HEK293T (cell line): ENCODE measurements around the gene PGGHG.
"Not testable (repeated sequence)": the region's sequence is repeated elsewhere in the genome, so short reads cannot be mapped to it uniquely, and the experiment has no call there.

Source experiments
- CTCF ChIA-PET: fragments of 350-600 bp; formaldehyde crosslinking; extraction: SDS; loops from one replicate; lab custom pipeline; 2021; ENCODE audit warnings: antibody characterized with exemption, inconsistent platforms; lab: Yijun Ruan, JAX
- POLR2A ChIA-PET: fragments of 350-600 bp; formaldehyde crosslinking; extraction: SDS; loops from one replicate; lab custom pipeline; 2020; ENCODE audit warnings: antibody characterized with exemption, inconsistent platforms; lab: Yijun Ruan, JAX
- DNase-seq: peaks from one replicate; pipeline ENCODE4 v3.0.0; 2012; ENCODE audit warnings: mixed read lengths; ENCODE audit errors: extremely low spot score
- ARNT ChIP-seq: fragments of 450-650 bp; IDR thresholded peaks from 2 replicates; pipeline ENCODE4 v1.6.1; 2017; ENCODE audit warnings: mild to moderate bottlenecking
- BHLHE40 ChIP-seq: fragments of 450-650 bp; IDR thresholded peaks from 2 replicates; pipeline ENCODE4 v1.6.1; 2016; ENCODE audit warnings: mild to moderate bottlenecking, moderate library complexity, borderline replicate concordance
- CTBP1 ChIP-seq: fragments of 450-650 bp; IDR thresholded peaks from 2 replicates; pipeline ENCODE4 v1.6.1; 2016; ENCODE audit warnings: borderline replicate concordance
- ELF4 ChIP-seq: fragments of 450-650 bp; IDR thresholded peaks from 2 replicates; pipeline ENCODE4 v1.6.1; 2017; ENCODE audit warnings: antibody characterized with exemption
- FOXA1 ChIP-seq: fragments of 450-650 bp; IDR thresholded peaks from 2 replicates; pipeline ENCODE4 v1.6.1; 2016; ENCODE audit warnings: mild to moderate bottlenecking
- FOXK2 ChIP-seq: fragments of 450-650 bp; IDR thresholded peaks from 2 replicates; pipeline ENCODE4 v1.6.1; 2016; ENCODE audit warnings: mild to moderate bottlenecking
- FOXM1 ChIP-seq: fragments of 450-650 bp; IDR thresholded peaks from 2 replicates; pipeline ENCODE4 v1.6.1; 2017; ENCODE audit warnings: mild to moderate bottlenecking, borderline replicate concordance
- HDGF ChIP-seq: fragments of 450-650 bp; IDR thresholded peaks from 2 replicates; pipeline ENCODE4 v1.6.1; 2017; ENCODE audit warnings: antibody characterized with exemption, borderline replicate concordance
- L3MBTL2 ChIP-seq: fragments of 450-650 bp; conservative IDR thresholded peaks from 2 replicates; pipeline ENCODE4 v1.6.1; 2016; ENCODE audit warnings: mild to moderate bottlenecking
- LEF1 ChIP-seq: fragments of 450-650 bp; IDR thresholded peaks from 2 replicates; pipeline ENCODE4 v1.6.1; 2017; ENCODE audit warnings: mild to moderate bottlenecking, borderline replicate concordance
- NFRKB ChIP-seq: fragments of 450-650 bp; IDR thresholded peaks from 2 replicates; pipeline ENCODE4 v1.6.1; 2016; ENCODE audit warnings: mild to moderate bottlenecking, moderate library complexity
- SP1 ChIP-seq: fragments of 450-650 bp; IDR thresholded peaks from 2 replicates; pipeline ENCODE4 v1.6.1; 2017
- SUZ12 ChIP-seq: fragments of 450-650 bp; IDR thresholded peaks from 2 replicates; pipeline ENCODE4 v1.6.1; 2016; ENCODE audit warnings: mild to moderate bottlenecking
- TARDBP ChIP-seq: fragments of 450-650 bp; IDR thresholded peaks from 2 replicates; pipeline ENCODE4 v1.6.1; 2016
- ZNF384 ChIP-seq: fragments of 450-650 bp; IDR thresholded peaks from 2 replicates; pipeline ENCODE4 v1.6.1; 2016
- TF ChIP-seq, protein P1 (sequence below): fragments of 450-650 bp; IDR thresholded peaks from 2 replicates; pipeline ENCODE4 v1.6.1; 2016

PGGHG gene

DNA sequence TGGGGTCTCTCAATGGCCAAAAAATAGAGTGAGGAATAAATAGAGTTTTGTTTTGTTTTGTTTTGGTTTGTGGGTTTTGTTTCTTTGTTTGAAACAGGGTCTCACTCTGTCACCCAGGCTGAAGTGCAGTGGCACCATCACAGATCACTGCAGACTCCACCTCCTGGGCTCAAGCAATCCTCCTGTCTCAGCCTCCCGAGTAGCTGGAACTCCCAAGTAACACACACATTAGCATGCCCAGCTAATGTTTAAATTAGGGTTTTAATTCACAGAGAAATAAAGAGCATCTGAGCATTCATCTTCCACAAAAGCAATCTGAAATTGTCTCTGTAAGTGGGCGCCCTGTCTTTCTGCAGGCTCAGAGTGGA, 40.9 kb downstream of the PGGHG start:
- TF ChIP-seq ELF4 (no peak), FOXK2 (no peak), SUZ12 (no peak), LEF1 (no peak)
- no peak for DNase-seq
- ChIA-PET CTCF (interaction anchor here (1.6 kb wide), 1 partner anchor 19 kb away, joined by 3 read pairs; no protein-coding TSS in a partner anchor), POLR2A (interaction anchor here (1.2 to 1.6 kb wide), 4 partner anchors 10 to 206 kb away, joined by 3 to 5 read pairs (median 4); partner anchors contain the start of gene HRAS)

DNA sequence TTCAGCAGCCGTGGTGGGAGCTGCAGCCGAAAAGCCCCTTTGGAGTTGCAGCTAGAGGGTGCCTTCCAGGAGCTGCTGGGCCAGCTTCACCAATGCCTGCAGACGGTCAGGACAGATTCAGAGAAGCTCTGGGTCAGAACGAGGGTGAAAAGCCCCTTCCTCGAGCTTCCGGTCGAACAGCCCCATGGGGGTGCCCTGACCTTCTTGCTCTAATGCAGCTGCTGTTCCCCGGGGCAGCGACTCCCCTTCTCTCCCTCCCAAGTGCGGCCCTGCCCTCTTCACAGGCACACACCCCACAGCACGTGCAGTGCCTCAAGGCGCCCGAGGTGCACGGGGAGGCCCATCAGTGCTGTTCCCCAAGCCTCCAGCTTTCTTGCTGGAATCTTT, 41.4 kb downstream of the PGGHG start:
- CTCF ChIA-PET, result interaction anchor here (1.6 kb wide), 1 partner anchor 19 kb away, joined by 3 read pairs; no protein-coding TSS in a partner anchor
- no peak for TF ChIP-seq L3MBTL2
- no peak for TF ChIP-seq HDGF
- no peak for TF ChIP-seq ZNF384
- no peak for TF ChIP-seq FOXK2
- no peak for TF ChIP-seq TARDBP
- no peak for TF ChIP-seq NFRKB
- no peak for TF ChIP-seq FOXM1
- TF ChIP-seq SP1, result no peak
- TF ChIP-seq FOXA1, result no peak
- TF ChIP-seq LEF1, result no peak
- TF ChIP-seq ARNT, result no peak
- TF ChIP-seq ELF4, result no peak
- no peak for TF ChIP-seq SUZ12
- no peak for TF ChIP-seq BHLHE40
- TF ChIP-seq CTBP1, result no peak
- TF ChIP-seq, protein P1, sequence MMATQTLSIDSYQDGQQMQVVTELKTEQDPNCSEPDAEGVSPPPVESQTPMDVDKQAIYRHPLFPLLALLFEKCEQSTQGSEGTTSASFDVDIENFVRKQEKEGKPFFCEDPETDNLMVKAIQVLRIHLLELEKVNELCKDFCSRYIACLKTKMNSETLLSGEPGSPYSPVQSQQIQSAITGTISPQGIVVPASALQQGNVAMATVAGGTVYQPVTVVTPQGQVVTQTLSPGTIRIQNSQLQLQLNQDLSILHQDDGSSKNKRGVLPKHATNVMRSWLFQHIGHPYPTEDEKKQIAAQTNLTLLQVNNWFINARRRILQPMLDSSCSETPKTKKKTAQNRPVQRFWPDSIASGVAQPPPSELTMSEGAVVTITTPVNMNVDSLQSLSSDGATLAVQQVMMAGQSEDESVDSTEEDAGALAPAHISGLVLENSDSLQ, result no peak
- no peak for DNase-seq
- POLR2A ChIA-PET, result interaction anchor here (1.2 to 1.6 kb wide), 4 partner anchors 9 to 205 kb away, joined by 3 to 5 read pairs (median 4); partner anchors contain the start of gene HRAS

DNA sequence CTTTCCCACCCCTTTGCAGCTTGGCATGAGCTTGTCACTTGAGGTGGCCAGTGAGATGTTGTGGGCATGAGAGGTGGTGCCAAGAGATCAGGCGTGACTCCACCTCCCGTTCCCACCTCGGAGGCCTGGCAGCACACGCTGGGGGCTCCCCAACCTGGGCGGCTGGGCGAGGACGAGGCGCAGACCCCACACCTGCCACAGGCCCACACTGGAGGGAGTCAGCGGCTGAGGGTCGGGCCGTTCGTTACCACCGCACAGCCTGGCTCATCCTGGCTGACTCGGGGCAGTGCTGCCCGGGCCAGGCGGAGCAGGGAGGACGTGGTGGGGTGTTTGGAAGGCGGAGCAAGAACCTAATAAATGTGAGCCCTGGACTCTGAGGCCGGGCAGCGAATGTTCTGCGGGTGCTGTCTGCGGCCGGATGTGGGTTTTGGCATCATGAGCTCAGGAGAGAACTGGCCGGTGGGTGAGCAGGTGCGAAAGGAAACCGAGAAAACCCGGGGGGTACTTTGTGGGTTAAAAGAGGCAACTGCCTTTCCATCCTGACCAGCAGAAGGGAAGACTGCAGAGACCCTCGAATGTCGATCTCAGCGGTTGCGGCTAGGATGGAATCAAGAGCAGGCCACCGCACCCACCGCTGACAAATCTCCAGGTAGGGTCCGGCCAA, 41.9 kb downstream of the PGGHG start:
- CTCF ChIA-PET, result no interaction called here
- DNase-seq, result no peak
- POLR2A ChIA-PET, result interaction anchor here (1.4 kb wide), 1 partner anchor 9 kb away, joined by 3 read pairs; no protein-coding TSS in a partner anchor
- TF ChIP-seq, protein P1, result no peak
- TF ChIP-seq CTBP1, result no peak
- TF ChIP-seq TARDBP, result no peak
- TF ChIP-seq L3MBTL2, result no peak
- no peak for TF ChIP-seq HDGF
- no peak for TF ChIP-seq FOXM1
- TF ChIP-seq ELF4, result no peak
- TF ChIP-seq ARNT, result no peak
- TF ChIP-seq NFRKB, result no peak

DNA sequence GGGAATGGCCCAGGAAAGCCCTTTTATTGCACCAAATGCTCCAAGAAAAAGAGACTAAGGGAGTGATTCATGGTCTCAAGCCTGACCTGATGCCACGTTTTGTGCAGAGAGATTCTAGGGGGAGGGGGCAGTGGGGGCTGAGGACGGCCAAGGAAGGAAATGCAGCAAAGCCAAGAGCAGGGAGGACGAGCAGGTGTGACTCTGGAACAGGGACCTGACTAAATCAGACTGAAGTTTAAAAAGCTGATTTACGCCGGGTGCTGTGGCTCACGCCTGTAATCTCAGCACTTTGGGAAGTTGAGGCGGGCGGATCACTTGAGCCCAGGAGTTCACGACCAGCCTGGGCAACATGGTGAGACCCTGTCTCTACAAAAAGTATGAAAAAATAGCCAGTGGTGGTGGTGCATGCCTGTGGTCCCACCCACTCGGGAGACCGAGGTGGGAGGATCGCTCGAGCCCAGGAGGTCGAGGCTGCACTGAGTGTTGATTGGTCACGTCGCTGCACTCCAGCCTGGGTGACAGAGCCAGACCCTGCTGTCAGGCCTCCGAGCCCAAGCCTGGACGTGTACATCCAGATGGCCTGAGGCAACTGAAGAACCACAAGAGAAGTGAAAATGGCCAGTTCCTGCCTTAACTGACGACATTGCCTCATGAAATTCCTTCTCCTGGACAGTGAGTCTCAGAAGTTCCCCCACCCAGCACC, 42.6 kb downstream of the PGGHG start:
- ChIA-PET CTCF (no interaction called here), POLR2A (interaction anchor here (1.4 kb wide), 1 partner anchor 8 kb away, joined by 3 read pairs; no protein-coding TSS in a partner anchor)
- DNase-seq, result no peak
- TF ChIP-seq HDGF, result no peak
- TF ChIP-seq FOXM1, result no peak
- TF ChIP-seq LEF1, result no peak
- TF ChIP-seq SP1, result no peak
- TF ChIP-seq SUZ12, result no peak
- TF ChIP-seq BHLHE40, result no peak
- TF ChIP-seq FOXK2, result no peak
- TF ChIP-seq FOXA1, result no peak

DNA sequence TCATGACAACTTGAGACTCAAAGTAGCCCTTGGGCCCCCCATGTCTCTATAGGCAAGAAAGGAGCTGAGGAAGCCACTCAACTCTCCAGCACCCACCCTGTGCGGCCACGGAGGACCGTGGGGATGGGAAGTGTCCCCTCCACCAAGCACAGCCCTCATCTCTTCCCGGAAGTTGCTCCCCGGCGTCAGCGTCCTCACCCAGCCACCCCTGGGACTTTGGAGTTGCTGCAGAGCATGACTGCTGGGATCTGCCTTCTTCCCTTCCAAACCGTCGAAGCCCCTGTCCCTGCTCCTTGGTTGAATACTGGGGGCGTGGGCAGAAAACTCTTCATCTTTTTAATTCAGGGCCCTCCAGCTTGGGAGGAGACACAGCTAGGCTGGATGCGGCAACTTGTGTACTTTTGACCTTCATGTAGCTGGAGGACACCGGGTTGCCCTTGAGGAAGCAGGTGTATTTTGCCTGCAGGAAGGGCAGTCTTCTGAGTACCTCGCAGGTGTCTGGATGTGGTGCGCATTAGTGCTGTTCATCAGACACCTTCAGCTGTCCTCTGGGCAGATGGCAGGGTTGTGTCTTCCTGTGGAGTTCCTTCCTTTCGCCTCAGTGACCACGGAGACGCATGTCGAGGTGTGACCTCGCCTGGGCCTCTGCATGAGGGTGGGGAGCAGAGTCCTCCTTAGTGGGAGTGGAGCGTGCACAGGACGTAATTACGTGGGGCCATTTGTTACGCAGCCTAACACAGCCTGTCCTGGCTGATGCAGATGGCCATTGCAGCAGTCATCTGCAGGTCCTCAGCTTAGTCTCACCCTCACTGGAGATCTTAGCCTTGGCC, 43.9 kb downstream of the PGGHG start:
- POLR2A ChIA-PET, result no interaction called here
- TF ChIP-seq CTBP1 (no peak), ELF4 (no peak), L3MBTL2 (no peak), ARNT (no peak), TARDBP (no peak), ZNF384 (no peak), FOXK2 (no peak), SUZ12 (no peak), NFRKB (no peak), SP1 (no peak), LEF1 (no peak), BHLHE40 (no peak), FOXM1 (no peak), FOXA1 (no peak), HDGF (no peak)
- TF ChIP-seq, protein P1, result no peak
- CTCF ChIA-PET, result no interaction called here
- no peak for DNase-seq

DNA sequence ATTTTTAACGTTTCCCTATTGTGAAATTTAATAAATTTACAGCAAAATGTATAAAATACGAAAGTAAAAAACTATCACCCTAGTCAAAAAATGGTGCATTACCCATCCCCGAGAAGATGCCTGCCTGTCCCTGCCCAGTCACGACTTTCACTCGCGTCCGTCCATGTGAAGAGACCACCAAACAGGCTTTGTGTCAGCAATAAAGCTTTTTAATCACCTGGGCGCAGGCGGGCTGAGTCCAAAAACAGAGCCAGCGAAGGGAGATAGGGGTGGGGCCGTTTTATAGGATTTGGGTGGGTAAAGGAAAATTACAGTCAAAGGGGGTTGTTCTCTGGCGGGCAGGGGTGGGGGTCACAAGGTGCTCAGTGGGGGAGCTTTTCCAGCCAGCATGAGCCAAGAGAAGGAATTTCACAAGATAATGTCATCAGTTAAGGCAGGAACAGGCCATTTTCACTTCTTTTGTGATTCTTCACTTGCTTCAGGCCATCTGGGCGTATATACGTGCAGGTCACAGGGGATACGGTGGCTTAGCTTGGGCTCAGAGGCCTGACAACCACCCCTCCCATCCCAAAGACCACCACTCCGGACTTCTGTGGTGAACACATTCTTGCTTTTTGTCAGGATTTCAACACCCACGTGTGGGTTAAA, 44.8 kb downstream of the PGGHG start:
- POLR2A ChIA-PET, result interaction anchor here (0.8 kb wide), 1 partner anchor 22 kb away, joined by 3 read pairs; no protein-coding TSS in a partner anchor
- CTCF ChIA-PET, result not testable (repeated sequence)

More for the DNA sequence above, 44.8 kb downstream of the PGGHG start:
- not testable (repeated sequence) for DNase-seq
